T-helper 2 cell treated with Interferon-gamma antibody and Interleukin-4, amounts not matched to agents 5 μg/mL and 100 μg/mL, for 36 hours (primary cell): Measurements from ENCODE around the gene LCA5L.
A peak's percentile ranks its signal among the peaks of the same experiment; 100 is the strongest.

ENCODE experiments used
- DNase-seq: peaks from one replicate; pipeline ENCODE4 v3.0.0; 2021; ENCODE audit warnings: low spot score
- H3K27ac Mint-ChIP-seq: one replicate; pipeline ENCODE4 v1.8.0; 2021; ENCODE audit warnings: mild to moderate bottlenecking, mixed read lengths
- H3K27me3 Mint-ChIP-seq: one replicate; pipeline ENCODE4 v1.8.0; 2021; ENCODE audit warnings: low read depth, mixed read lengths
- H3K36me3 Mint-ChIP-seq: one replicate; pipeline ENCODE4 v1.8.0; 2021; ENCODE audit warnings: low read depth, mixed read lengths
- H3K4me1 Mint-ChIP-seq: one replicate; pipeline ENCODE4 v1.8.0; 2021; ENCODE audit warnings: low read depth, mixed read lengths
- H3K4me3 Mint-ChIP-seq: one replicate; pipeline ENCODE4 v1.8.0; 2022; ENCODE audit warnings: mild to moderate bottlenecking, moderate library complexity, mixed read lengths
- H3K9me3 Mint-ChIP-seq: one replicate; pipeline ENCODE4 v1.8.0; 2021; ENCODE audit warnings: mixed read lengths

Gene LCA5L

GRCh38 chr21:39445321-39446269 lies at the start of gene LCA5L:
LCA5L (minus strand) TSS chr21:39445778; CDS start chr21:39428493, 17,285 bp downstream.
- H3K4me1 Mint-ChIP-seq: peaks cover 20% of the 10 kb centered on the region
- peaks cover 3% of the 10 kb centered on the region for H3K9me3 Mint-ChIP-seq
- DNase-seq: peak; percentile 92
- H3K4me3 Mint-ChIP-seq: peak within 1 kb of the TSS; percentile 97
- no peaks in the 10 kb centered on the region for H3K36me3 Mint-ChIP-seq
- H3K27me3 Mint-ChIP-seq: peaks cover 34% of the 10 kb centered on the region
- peak within 1 kb of the TSS; percentile 89 for H3K27ac Mint-ChIP-seq

DNA sequence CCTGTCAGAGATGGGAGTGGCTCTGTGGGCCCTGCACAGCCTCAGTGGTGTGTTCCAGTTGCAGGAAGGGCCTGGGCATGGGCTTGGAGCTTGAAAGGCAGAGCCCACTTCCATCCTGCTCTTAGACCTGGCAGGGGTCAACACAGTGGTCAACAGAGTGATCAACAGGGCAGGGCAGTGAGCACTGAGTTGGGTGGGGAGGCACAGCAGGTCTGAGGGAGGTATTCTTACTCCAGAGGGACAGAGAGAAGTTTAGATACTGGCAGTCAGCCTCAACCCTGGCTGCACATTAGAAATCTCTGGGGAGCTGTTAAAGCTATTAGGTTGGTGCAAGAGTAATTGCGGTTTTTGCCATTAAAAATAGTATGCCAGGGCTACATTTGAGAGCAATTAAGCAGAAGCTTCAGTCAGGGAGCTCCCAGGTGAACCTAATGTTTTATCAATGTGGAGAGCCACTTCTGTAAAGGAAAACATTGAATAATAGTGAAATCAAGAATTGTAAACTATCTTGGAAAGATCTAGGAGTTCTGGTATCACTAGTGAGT lies 43.9 kb upstream of the LCA5L start:
- no peak overlapping the region for H3K27ac Mint-ChIP-seq
- no peak for DNase-seq
- no peak overlapping the region for H3K4me3 Mint-ChIP-seq
- H3K27me3 Mint-ChIP-seq: no peaks in the 10 kb centered on the region
- H3K9me3 Mint-ChIP-seq: no peaks in the 10 kb centered on the region
- H3K4me1 Mint-ChIP-seq: no peaks in the 10 kb centered on the region
- no peaks in the 10 kb centered on the region for H3K36me3 Mint-ChIP-seq

DNA sequence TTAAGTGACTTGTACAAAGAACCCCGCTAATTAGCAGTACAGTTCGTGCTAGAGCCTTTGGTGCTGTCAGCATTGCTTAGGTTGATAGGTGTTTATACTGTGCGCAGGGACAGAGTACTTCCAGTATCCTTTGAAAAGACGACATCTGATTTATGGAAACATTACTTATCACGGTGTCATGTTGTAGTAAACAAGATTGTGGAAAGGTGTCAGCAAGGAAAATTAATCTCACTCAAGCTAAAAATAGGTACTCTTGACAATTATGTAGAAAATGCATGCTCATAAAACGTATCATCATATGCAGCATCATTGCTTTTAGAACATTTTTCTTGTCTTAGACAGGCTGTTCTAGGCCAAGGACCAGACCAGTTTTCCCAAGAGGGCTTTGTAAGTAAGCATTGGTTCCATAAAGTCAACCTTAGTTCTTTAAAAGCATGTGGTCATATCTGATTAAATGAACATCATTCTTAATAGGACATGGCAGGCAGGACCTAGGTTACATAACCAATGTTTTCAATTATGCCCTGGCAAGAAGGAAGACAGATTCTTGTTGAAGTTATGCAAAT lies 39.2 kb upstream of the LCA5L start:
- H3K27me3 Mint-ChIP-seq: peaks cover 3% of the 10 kb centered on the region
- no peaks in the 10 kb centered on the region for H3K4me1 Mint-ChIP-seq
- no peak overlapping the region for H3K4me3 Mint-ChIP-seq
- no peak for DNase-seq
- H3K36me3 Mint-ChIP-seq: no peaks in the 10 kb centered on the region
- no peak overlapping the region for H3K27ac Mint-ChIP-seq
- H3K9me3 Mint-ChIP-seq: no peaks in the 10 kb centered on the region

GRCh38 chr21:39483917-39484316 lies 38.3 kb upstream of the LCA5L start:
- H3K4me3 Mint-ChIP-seq: no peak overlapping the region
- H3K27ac Mint-ChIP-seq: no peak overlapping the region
- no peaks in the 10 kb centered on the region for H3K36me3 Mint-ChIP-seq
- no peaks in the 10 kb centered on the region for H3K9me3 Mint-ChIP-seq
- H3K27me3 Mint-ChIP-seq: peaks cover 3% of the 10 kb centered on the region
- DNase-seq: no peak
- H3K4me1 Mint-ChIP-seq: no peaks in the 10 kb centered on the region

DNA sequence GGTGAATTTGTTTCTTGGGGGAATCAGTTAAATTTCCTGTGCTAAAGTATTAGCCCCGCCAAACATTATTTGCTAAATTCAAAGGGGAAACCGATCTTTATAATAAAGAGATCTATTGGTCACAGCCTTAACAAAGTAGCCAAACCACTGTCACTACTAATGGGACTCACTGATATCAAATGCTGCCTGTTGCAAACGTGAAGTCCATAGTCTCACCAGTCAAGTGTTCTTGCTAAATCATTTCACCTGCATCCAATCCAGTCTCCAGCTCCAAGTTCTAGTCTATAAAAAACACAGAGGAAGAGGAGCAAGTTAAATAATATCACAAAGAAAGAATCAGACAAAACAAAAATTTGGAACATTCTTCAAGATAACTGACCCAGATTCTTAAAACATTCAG lies 36.3 kb upstream of the LCA5L start:
- no peak for DNase-seq
- H3K27ac Mint-ChIP-seq: no peak overlapping the region
- peaks cover 5% of the 10 kb centered on the region for H3K27me3 Mint-ChIP-seq
- no peaks in the 10 kb centered on the region for H3K36me3 Mint-ChIP-seq
- H3K4me3 Mint-ChIP-seq: no peak overlapping the region
- H3K9me3 Mint-ChIP-seq: no peaks in the 10 kb centered on the region
- no peaks in the 10 kb centered on the region for H3K4me1 Mint-ChIP-seq

- H3K27ac Mint-ChIP-seq: no peak overlapping the region
- H3K9me3 Mint-ChIP-seq: no peaks in the 10 kb centered on the region
- no peak for DNase-seq
- H3K36me3 Mint-ChIP-seq: no peaks in the 10 kb centered on the region
- H3K4me3 Mint-ChIP-seq: no peak overlapping the region
- H3K27me3 Mint-ChIP-seq: peaks cover 5% of the 10 kb centered on the region
- H3K4me1 Mint-ChIP-seq: no peaks in the 10 kb centered on the region
Measured at GRCh38 chr21:39480271-39480670, 34.7 kb upstream of the LCA5L start.

- DNase-seq: no peak
- Mint-ChIP-seq H3K27me3 (peaks cover 5% of the 10 kb centered on the region), H3K4me3 (no peak overlapping the region), H3K36me3 (no peaks in the 10 kb centered on the region), H3K4me1 (no peaks in the 10 kb centered on the region), H3K9me3 (no peaks in the 10 kb centered on the region), H3K27ac (no peak overlapping the region)
Measured at GRCh38 chr21:39479814-39480182, 34.2 kb upstream of the LCA5L start.

DNA sequence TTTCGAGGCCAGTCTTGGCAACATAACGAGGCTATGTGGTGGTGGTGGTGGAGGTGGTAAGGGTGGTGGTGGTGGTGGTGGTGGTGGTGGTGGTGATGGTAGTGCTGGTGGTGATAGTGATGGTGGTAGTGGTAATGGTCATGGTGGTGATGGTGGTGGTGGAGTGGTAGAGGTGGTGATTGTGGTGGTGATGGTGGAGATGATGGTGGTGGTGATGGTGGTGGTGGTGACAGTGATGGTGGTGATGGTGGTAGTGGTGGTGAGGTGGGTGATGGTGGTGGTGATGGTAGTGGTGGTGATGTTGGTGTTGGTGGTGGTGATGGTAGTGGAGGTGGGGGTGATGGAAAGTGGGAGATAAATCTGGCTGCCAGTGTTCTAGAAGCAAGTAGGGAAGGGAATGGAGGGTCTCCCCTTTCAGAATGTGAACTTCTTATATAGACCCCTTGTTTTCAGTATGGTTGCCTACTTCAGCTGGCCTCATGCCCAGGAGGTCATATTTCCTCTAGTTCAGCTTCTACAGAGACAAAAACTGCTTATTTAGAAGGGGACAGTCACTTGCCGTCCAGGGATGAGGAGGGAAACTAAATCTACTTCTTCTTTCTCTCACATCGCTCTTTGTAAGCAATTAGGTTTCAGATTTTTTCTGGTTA lies 33.7 kb upstream of the LCA5L start:
- H3K4me3 Mint-ChIP-seq: no peak overlapping the region
- no peaks in the 10 kb centered on the region for H3K9me3 Mint-ChIP-seq
- no peak overlapping the region for H3K27ac Mint-ChIP-seq
- H3K27me3 Mint-ChIP-seq: peaks cover 5% of the 10 kb centered on the region
- H3K4me1 Mint-ChIP-seq: no peaks in the 10 kb centered on the region
- DNase-seq: no peak
- H3K36me3 Mint-ChIP-seq: no peaks in the 10 kb centered on the region

DNA sequence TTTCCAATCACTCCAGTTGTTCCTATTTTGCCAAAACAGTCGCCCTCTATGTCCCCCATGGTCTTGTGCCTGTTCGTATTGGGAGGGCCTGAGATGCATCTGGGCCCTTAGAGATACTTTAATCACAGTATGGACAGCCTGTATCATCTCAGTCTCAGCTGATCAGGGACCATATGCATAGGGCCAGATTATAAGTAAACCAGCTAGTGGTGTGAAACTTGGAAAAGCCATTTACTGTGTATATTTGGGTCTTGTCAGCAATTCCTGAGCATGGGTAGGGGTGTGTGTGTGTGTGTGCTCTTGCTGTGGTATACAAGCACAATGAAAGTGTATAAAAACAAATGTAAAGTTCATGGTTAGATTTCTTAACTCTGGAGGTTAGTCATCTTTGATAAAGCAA lies 29.0 kb upstream of the LCA5L start:
- H3K36me3 Mint-ChIP-seq: no peaks in the 10 kb centered on the region
- DNase-seq: no peak

GRCh38 chr21:39472786-39473185 lies 27.2 kb upstream of the LCA5L start:
- Mint-ChIP-seq H3K4me1 (no peaks in the 10 kb centered on the region), H3K27ac (no peak overlapping the region), H3K36me3 (no peaks in the 10 kb centered on the region), H3K27me3 (peaks cover 5% of the 10 kb centered on the region), H3K9me3 (no peaks in the 10 kb centered on the region), H3K4me3 (no peak overlapping the region)
- no peak for DNase-seq

More for the DNA sequence above, 29.0 kb upstream of the LCA5L start:
- no peaks in the 10 kb centered on the region for H3K4me1 Mint-ChIP-seq
- no peak overlapping the region for H3K4me3 Mint-ChIP-seq
- no peaks in the 10 kb centered on the region for H3K9me3 Mint-ChIP-seq
- no peak overlapping the region for H3K27ac Mint-ChIP-seq
- peaks cover 4% of the 10 kb centered on the region for H3K27me3 Mint-ChIP-seq

DNA sequence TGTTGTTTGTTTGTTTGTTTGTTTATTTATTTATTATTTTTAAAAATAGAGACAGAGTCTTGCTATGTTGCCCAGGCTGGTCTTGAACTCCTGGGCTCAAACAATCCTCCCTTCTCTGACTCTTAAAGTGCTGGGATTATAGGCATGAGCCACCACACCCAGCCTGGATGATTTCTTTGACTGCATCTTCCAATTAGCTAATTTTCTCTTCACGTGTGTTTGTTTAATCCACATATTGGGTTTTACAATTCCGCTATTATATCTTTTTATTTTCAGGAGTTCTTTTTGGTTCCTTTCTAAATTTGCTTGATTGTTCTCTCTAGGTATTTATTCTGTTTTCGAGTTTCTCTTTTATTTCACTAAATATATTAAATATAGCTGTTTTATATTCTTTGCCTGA lies 26.0 kb upstream of the LCA5L start:
- H3K4me1 Mint-ChIP-seq: no peaks in the 10 kb centered on the region
- H3K27ac Mint-ChIP-seq: no peak overlapping the region
- DNase-seq: no peak
- no peaks in the 10 kb centered on the region for H3K36me3 Mint-ChIP-seq
- no peak overlapping the region for H3K4me3 Mint-ChIP-seq
- no peaks in the 10 kb centered on the region for H3K9me3 Mint-ChIP-seq
- H3K27me3 Mint-ChIP-seq: peaks cover 6% of the 10 kb centered on the region

DNA sequence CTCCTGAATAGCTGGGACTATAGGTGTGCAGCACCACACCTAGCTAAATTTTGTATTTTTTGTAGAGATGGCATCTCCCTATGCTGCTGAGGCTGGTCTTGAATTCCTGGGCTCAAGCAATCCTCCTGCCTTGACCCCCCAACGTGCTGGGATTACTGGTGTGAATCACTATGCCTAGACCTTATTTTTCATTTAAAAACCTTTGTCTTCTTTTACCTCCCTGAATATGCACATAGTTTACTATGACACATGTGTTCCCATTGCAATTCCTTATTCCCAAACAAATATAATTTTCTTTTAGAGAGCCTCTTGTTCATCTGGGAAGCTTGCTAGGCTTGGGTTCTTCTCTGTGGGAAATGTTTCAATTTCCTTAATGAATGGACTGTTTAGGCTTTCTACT lies 23.0 kb upstream of the LCA5L start:
- no peak overlapping the region for H3K4me3 Mint-ChIP-seq
- no peaks in the 10 kb centered on the region for H3K4me1 Mint-ChIP-seq
- DNase-seq: no peak
- H3K36me3 Mint-ChIP-seq: no peaks in the 10 kb centered on the region
- H3K27ac Mint-ChIP-seq: no peak overlapping the region
- H3K9me3 Mint-ChIP-seq: peaks cover 4% of the 10 kb centered on the region
- H3K27me3 Mint-ChIP-seq: peaks cover 9% of the 10 kb centered on the region

GRCh38 chr21:39467746-39468145 lies 22.2 kb upstream of the LCA5L start:
- DNase-seq: no peak
- Mint-ChIP-seq H3K27ac (no peak overlapping the region), H3K36me3 (no peaks in the 10 kb centered on the region), H3K9me3 (peaks cover 4% of the 10 kb centered on the region), H3K4me3 (no peak overlapping the region), H3K27me3 (peaks cover 9% of the 10 kb centered on the region), H3K4me1 (no peaks in the 10 kb centered on the region)

DNA sequence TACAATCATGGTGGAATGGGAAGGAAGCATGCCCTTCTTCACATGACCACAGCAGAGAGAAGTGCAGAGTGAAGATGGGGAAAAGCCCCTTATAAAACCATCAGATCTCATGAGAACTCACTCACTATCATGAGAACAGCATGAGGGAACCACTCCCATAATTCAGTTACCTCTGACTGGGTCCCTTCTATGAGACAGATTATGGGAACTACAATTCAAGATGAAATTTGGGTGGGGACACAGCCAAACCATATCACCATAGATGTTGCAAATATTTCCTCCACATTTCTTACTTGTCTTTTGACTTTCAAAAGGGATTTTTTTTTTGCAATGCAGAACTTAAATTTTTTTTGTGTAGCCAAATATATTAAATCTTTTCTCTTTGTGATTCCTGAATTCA lies 21.0 kb upstream of the LCA5L start:
- Mint-ChIP-seq H3K27me3 (peaks cover 7% of the 10 kb centered on the region), H3K4me1 (no peaks in the 10 kb centered on the region), H3K36me3 (no peaks in the 10 kb centered on the region), H3K9me3 (peaks cover 4% of the 10 kb centered on the region), H3K27ac (no peak overlapping the region), H3K4me3 (no peak overlapping the region)
- DNase-seq: no peak
